K562 (cell line): Measurements from ENCODE around the gene FOXL3. TPM values are rescaled to one million over a fixed set of nuclear protein-coding genes. Genes with fewer than 3 reads are reported as not detected.

ENCODE experiments used
- CREBBP ChIP-seq: IDR thresholded peaks from one replicate; pipeline ENCODE4 v1.6.1; 2012; ENCODE audit warnings: low read depth, mild to moderate bottlenecking, control low read depth, inconsistent platforms, low read length
- FOXA1 ChIP-seq: fragments of 450-650 bp; IDR thresholded peaks from 2 replicates; pipeline ENCODE4 v1.6.1; 2016; ENCODE audit warnings: mild to moderate bottlenecking, borderline replicate concordance
- PML ChIP-seq: IDR thresholded peaks from 2 replicates; pipeline ENCODE4 v1.6.1; 2012; ENCODE audit warnings: low read length, inconsistent platforms
- PPARD ChIP-seq: fragments of 250-450 bp; sonication (Bioruptor Pico); IDR thresholded peaks from 2 replicates; pipeline ENCODE4 v1.8.0; 2022; ENCODE audit warnings: inconsistent platforms, mild to moderate bottlenecking, moderate library complexity
- SIRT6 ChIP-seq: IDR thresholded peaks from one replicate; pipeline ENCODE4 v1.6.1; 2012; ENCODE audit warnings: low read depth, mild to moderate bottlenecking, control low read depth, inconsistent platforms, low read length, moderate library complexity
- TRIM28 ChIP-seq: fragments of 450-650 bp; IDR thresholded peaks from 2 replicates; pipeline ENCODE4 v1.6.1; 2017
- ZNF133 ChIP-seq: fragments of 250-450 bp; sonication (Bioruptor Pico); IDR thresholded peaks from 2 replicates; pipeline ENCODE4 v1.4.0; 2020; ENCODE audit warnings: mild to moderate bottlenecking
- polyA plus RNA-seq, 8 experiments: library from polyadenylated mRNA; depleted of rRNA in 4 of 8; stranded (reverse) in 5 of 8; unstranded in 3 of 8; fragments of >200 nt; fragmentation: Nextera tagmentation in 2 of 8; fragmentation: Illumina TruSeq in 1 of 8; extraction: Ambion mirVana in 2 of 8; extraction: Trizol in 1 of 8; gene quantifications; 2 replicates each; pipeline versions ENCODE4 v1.2.1 to v1.2.3, GENCODE V29; 2011 to 2014; ENCODE audit warnings: inconsistent platforms in 1 of 8, missing spikeins in 1 of 8
- total RNA-seq, 7 experiments: library from RNA; depleted of rRNA in 6 of 7; stranded (reverse); fragments of >200 nt in 6 of 7; fragmentation: Illumina TruSeq in 2 of 7; extraction: Trizol in 2 of 7; gene quantifications; 2 replicates each; pipeline versions ENCODE4 v1.2.1 to v1.2.3, GENCODE V29; 2011 to 2021; ENCODE audit warnings: low replicate concordance in 1 of 7
- TF ChIP-seq, protein P1 (sequence below): IDR thresholded peaks from 3 replicates; pipeline ENCODE4 v1.6.1; 2011; ENCODE audit warnings: borderline replicate concordance, mild to moderate bottlenecking, moderate library complexity; ENCODE audit not compliant: insufficient read length; ENCODE audit errors: extremely low read depth
- TF ChIP-seq, protein P2 (sequence below): fragments of 250-450 bp; sonication (Bioruptor Pico); IDR thresholded peaks from 2 replicates; pipeline ENCODE4 v1.8.0; 2021; ENCODE audit warnings: borderline replicate concordance, mild to moderate bottlenecking, moderate library complexity; ENCODE audit not compliant: poor library complexity, severe bottlenecking
- TF ChIP-seq, protein P3 (sequence below): IDR thresholded peaks from 2 replicates; pipeline ENCODE4 v1.6.1; 2014; ENCODE audit warnings: antibody characterized with exemption
- TF ChIP-seq, protein P4 (sequence below): fragments of 450-650 bp; IDR thresholded peaks from 2 replicates; pipeline ENCODE4 v1.6.1; 2018; ENCODE audit warnings: mild to moderate bottlenecking, low read depth; ENCODE audit not compliant: partially characterized antibody

FOXL3 gene
- total and polyA plus RNA-seq, 9 of the 15 experiments (the other 6 are each of a cell fraction or from before 2014, with no cell fraction given), result not detected

DNA sequence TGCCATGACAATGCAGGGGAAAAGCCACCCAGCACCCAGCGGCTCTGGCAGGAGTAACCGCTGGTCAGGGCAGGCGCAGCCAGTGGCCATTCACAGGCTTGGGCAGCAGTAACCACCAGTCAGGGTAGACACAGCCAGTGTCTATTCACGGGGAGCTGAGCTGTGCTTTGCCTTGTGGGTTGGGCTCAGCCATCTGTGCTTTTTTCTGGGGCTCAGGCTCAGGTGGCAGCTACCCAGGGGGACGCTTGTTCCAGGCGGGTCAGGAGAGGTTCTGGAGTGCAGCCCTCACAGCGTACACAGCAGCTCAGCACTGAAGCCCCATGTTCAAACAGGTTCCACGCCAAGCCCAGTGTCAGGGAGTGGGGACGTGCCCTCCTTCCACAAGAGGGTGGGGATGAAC lies 28.5 kb downstream of the FOXL3 start (continued):
- TF ChIP-seq, protein P1, sequence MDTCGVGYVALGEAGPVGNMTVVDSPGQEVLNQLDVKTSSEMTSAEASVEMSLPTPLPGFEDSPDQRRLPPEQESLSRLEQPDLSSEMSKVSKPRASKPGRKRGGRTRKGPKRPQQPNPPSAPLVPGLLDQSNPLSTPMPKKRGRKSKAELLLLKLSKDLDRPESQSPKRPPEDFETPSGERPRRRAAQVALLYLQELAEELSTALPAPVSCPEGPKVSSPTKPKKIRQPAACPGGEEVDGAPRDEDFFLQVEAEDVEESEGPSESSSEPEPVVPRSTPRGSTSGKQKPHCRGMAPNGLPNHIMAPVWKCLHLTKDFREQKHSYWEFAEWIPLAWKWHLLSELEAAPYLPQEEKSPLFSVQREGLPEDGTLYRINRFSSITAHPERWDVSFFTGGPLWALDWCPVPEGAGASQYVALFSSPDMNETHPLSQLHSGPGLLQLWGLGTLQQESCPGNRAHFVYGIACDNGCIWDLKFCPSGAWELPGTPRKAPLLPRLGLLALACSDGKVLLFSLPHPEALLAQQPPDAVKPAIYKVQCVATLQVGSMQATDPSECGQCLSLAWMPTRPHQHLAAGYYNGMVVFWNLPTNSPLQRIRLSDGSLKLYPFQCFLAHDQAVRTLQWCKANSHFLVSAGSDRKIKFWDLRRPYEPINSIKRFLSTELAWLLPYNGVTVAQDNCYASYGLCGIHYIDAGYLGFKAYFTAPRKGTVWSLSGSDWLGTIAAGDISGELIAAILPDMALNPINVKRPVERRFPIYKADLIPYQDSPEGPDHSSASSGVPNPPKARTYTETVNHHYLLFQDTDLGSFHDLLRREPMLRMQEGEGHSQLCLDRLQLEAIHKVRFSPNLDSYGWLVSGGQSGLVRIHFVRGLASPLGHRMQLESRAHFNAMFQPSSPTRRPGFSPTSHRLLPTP, result no peak
- TF ChIP-seq, protein P2, sequence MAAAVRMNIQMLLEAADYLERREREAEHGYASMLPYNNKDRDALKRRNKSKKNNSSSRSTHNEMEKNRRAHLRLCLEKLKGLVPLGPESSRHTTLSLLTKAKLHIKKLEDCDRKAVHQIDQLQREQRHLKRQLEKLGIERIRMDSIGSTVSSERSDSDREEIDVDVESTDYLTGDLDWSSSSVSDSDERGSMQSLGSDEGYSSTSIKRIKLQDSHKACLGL (CRISPR knock-in tag), result no peak
- TF ChIP-seq, protein P3, sequence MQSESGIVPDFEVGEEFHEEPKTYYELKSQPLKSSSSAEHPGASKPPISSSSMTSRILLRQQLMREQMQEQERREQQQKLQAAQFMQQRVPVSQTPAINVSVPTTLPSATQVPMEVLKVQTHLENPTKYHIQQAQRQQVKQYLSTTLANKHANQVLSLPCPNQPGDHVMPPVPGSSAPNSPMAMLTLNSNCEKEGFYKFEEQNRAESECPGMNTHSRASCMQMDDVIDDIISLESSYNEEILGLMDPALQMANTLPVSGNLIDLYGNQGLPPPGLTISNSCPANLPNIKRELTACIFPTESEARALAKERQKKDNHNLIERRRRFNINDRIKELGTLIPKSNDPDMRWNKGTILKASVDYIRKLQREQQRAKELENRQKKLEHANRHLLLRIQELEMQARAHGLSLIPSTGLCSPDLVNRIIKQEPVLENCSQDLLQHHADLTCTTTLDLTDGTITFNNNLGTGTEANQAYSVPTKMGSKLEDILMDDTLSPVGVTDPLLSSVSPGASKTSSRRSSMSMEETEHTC, result no peak
- TF ChIP-seq PPARD (CRISPR knock-in tag), result no peak
- TF ChIP-seq TRIM28, result no peak
- TF ChIP-seq, protein P4, sequence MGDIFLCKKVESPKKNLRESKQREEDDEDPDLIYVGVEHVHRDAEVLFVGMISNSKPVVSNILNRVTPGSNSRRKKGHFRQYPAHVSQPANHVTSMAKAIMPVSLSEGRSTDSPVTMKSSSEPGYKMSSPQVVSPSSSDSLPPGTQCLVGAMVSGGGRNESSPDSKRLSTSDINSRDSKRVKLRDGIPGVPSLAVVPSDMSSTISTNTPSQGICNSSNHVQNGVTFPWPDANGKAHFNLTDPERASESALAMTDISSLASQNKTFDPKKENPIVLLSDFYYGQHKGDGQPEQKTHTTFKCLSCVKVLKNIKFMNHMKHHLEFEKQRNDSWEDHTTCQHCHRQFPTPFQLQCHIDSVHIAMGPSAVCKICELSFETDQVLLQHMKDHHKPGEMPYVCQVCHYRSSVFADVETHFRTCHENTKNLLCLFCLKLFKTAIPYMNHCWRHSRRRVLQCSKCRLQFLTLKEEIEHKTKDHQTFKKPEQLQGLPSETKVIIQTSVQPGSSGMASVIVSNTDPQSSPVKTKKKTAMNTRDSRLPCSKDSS, result no peak
- no peak for TF ChIP-seq ZNF133 (CRISPR knock-in tag)
- no peak for TF ChIP-seq PML
- TF ChIP-seq FOXA1, result no peak
- no peak for TF ChIP-seq SIRT6
- TF ChIP-seq CREBBP, result no peak
